Fibroblast of the aortic adventitia (primary cell): ENCODE results near the gene TMEM74B. TPM values are rescaled to one million over a fixed set of nuclear protein-coding genes. Genes with fewer than 3 reads are reported as not detected.

Source experiments
- DNase-seq: peaks from one replicate; pipeline ENCODE4 v3.0.0-alpha.2; 2010; ENCODE audit warnings: low read depth
- H3K4me3 ChIP-seq: 2 replicates; pipeline ENCODE4 v1.5.1; 2011; ENCODE audit warnings: low read depth, mild to moderate bottlenecking, control low read depth, low read length, moderate library complexity
- CTCF ChIP-seq: IDR thresholded peaks from 2 replicates; pipeline ENCODE4 v1.5.1; 2011; ENCODE audit warnings: mild to moderate bottlenecking, low read length, control low read depth, inconsistent platforms; ENCODE audit not compliant: insufficient read depth
- total RNA-seq: library from RNA; depleted of rRNA; stranded (reverse); fragments of >200 nt; gene quantifications from 2 replicates; pipeline ENCODE4 v1.2.3, GENCODE V29; 2012; ENCODE audit warnings: low replicate concordance

TMEM74B gene
- total RNA-seq, 1 donor, result not detected

GRCh38 chr20:1210501-1210900, 25.7 kb upstream of the TMEM74B start:
- TF ChIP-seq CTCF, result no peak
- DNase-seq, result no peak
- no peak overlapping the region for H3K4me3 ChIP-seq

GRCh38 chr20:1209447-1210387, 24.9 kb upstream of the TMEM74B start:
- DNase-seq, result peak; percentile 16
- TF ChIP-seq CTCF, result peak; percentile 33
- H3K4me3 ChIP-seq, result no peak overlapping the region

DNA sequence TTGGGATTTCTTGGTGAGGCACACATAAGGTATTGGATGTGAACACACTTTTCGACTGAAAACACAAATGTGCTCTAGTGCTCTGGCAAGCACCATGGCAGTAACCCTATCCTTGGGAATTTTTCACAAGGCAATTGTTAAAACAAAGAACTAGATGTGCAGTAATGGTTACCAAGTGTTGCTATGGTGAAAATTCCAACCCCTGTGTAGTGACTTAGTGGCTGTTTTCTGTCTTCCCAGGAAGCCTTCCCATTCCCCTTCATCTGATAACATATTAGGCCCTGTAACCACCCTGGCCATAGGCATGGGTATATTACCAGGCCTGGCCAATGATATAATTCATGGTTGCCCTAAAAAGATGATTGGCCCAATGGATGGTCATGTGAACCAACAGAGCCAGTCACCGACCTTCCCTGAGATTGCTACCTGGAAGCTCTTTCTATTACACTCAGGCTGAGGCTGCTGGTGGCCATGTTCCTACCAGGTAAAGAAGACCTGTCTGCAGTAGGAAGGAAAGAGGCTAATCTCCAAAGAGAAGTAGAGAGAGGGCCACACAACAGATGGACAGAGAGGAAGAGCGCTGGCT, 22.6 kb upstream of the TMEM74B start:
- no peak for TF ChIP-seq CTCF
- no peak overlapping the region for H3K4me3 ChIP-seq
- no peak for DNase-seq

- TF ChIP-seq CTCF, result no peak
- no peak overlapping the region for H3K4me3 ChIP-seq
- no peak for DNase-seq
These were observed 21.8 kb upstream of the TMEM74B start for GRCh38 chr20:1206366-1207148.

- no peak overlapping the region for H3K4me3 ChIP-seq
- no peak for TF ChIP-seq CTCF
- DNase-seq, result no peak
These were observed 21.0 kb upstream of the TMEM74B start for GRCh38 chr20:1205802-1206201.

DNA sequence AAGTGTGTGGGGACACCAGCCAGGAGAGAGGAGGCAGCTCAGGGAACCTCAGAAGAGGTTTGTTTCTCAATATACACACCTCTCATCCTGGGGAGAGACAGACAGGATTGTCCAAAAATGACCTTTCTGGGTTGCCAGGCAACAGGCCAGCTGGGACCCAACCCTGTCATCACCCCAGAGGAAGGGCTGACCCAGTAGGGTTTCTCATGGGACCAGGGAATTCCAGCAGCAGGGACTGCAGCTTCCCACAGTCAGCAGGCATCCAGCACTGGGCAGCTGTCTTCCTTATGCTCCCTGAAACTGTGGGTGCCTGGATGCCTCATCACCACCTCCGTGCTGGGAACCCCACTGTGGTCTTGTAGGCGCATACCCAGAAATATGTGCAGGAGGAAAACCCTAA, 19.8 kb upstream of the TMEM74B start:
- H3K4me3 ChIP-seq, result no peak overlapping the region
- no peak for DNase-seq
- no peak for TF ChIP-seq CTCF
